GM18519 (cell line): Measurements from ENCODE around the gene DBH.

Experiments
- ATAC-seq: cut with Tn5 transposase; IDR thresholded peaks from one replicate; pipeline ENCODE4 v1.9.1; 2021; ENCODE audit warnings: mild to moderate bottlenecking, moderate library complexity; ENCODE audit not compliant: unreplicated experiment, low FRiP score

The DBH gene

DNA sequence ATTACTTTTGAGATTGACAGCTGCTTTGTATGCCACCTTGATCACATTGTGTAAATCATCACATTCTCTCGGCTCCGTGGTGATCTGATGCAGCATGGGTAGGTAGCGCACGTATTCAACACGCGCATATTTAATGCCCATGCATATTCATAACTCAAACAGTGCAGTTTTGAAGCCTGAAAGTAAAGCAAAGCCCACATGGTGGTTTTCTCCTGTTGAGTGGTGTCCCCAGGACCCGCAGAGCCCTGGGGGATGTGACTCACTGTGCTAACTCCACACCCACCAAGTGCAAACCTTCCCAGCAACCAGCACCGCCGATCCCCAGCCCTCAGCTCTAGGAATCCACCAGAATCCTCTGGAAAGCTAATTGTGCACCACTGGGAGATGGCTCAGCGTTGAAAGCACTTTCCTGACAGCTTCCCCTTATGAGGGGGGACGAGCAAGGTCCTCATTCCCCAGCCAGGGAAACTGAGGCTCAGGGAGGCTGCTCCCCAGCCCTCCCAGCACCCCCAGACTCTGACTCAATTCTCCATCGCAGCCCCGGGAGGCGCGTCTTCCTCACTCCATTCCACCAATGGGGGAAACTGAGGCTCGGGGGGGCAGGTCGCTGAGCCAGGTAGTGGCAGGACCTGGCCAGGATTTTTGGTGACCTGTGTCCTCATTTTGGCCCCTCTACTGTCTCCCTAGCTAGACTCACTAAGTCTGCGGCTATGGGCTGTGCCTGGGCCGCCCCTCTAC, 55.6 kb downstream of the DBH start:
- ATAC-seq: no peak

DNA sequence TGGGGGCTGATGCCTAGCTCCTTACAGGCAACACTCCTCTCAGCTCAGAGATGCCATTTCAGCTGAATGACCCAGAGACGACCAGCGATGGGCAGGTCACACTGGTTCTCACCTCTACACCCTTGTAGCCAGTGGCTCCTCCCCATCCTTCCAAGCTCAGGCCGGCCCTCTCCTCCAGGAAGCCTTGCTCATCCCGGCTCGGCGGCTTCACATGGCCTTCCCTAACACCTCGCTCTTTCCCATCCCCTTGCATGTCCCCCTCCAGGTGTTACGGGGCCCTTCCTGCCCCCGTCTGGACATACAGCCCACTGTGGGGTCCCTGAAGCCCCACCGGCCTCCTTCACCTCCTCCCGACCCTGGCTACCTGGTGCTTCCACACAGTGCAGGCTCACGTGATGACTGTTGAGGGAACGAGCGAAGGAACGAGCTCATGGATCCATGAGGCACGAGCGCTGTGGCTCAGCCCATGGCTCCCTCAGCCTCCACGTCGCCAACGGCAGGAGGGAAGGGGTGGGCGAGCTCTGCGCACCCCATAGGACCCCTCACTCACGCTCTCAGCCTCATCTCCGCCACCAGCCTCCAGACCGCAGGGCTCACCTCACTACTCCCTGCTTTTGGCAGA, 56.3 kb downstream of the DBH start:
- no peak for ATAC-seq

DNA sequence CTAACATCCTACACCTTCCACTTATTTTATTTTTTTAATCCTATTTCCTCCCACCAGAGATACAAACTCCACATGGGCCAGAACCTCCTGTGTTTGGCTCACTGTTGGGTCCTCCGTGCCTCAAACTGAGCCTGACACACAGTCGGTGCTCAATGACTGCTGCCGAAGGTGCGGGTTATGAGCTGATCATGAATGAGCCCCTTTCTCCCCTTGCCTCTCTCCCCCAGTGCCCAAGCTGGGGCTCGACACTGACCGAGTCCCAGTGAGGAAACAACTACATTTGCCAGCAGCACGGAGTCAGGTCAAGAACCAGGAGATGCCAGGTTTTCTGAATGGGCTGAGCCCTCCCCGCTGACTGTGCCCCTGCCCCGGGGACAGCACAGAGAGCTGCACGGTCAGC, 57.0 kb downstream of the DBH start:
- ATAC-seq: no peak

DNA sequence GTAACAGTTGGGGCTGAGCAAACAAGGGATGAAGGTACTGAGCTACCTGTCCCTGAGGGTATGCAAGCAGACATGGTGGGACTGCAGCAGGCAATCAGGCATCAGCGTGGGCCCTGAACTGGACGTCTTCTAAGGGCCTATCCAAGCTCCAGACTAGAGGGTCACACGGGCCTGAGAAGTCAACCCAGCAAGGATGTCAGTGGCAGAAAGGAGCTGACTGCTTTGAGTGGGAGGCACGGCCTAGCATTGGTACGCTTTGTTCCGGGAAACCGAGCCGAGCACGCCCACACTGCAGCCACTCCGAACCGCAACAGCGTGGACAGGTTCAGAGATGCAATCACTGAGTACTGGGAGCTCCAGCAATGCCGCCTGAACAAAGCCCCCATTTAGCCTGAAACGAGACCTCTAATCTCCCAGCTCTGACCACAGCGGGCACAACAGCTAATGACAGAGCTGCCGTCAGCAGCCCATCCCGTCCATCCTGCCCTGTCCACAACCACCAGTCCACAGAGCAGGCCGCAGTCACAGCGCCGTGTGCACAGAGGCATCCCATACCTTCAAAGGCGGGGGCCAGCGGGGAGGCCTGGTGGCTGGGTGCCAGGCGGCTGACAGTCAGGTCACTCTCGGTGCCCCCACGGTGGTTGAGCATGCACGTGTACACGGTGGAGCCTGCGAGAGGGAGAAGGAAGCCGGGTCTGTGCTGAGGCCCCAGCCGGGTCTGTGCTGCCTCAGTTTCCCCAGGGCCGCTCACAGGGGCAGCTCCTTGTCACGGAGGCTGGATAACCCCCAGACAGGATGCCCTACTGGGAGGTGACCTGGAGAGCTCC, 57.8 kb downstream of the DBH start:
- ATAC-seq: no peak

DNA sequence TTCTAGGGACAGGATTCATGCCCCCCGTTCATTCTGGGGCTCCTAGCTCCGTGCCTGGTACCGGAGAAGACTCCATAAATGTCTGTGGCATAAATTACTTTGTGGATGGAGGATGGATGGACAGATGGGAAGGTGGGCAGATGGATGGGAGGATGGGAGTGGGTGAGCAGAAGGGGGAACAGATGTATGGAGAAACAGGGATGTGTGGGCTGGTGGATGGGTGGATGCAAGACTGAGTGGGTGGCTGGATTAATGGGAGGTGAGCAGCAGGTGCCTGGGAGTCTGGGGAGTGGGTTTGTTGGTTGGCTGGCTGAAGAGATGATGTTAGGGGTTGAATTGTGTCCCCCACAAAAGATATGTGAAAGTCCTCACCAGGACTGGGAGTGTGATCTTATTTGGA, 58.5 kb downstream of the DBH start:
- no peak for ATAC-seq

DNA sequence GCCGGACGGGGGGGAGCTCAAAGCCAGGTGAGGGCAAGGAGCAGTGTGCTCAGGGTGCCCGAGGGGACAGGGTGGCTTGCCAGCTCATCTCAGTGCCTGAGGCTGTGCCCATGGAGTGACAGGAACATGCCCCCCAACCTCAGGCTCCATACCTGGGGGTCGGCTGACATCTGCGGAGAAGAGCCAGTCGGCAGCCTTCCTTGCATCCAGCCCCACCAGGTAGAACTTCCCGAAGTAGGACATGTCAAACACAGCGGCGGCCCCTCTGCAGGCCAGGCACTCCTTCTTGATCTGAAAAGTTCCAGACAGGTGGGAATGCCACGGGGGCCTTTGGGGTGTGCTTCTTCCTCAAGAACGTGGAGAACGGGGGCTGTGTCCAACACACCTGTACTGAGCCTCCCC, 59.9 kb downstream of the DBH start:
- ATAC-seq: no peak

DNA sequence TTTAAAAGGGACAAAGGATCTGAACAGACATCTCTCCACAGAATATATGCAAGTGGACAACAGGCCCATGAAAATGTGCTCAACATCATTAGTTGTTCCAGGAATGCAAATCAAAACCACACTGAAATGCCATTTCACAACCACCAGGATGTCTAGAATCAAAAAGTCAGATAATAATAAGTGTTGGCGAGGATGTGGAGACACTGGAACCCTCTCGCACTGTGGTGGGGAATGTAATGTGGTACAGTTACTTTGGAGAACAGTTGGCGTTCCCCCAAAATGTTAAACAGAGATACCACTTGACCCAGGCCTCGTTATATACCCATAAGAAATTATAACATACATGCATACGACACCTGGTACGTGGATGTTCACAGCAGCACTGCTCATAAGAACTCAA, 63.4 kb downstream of the DBH start:
- no peak for ATAC-seq

DNA sequence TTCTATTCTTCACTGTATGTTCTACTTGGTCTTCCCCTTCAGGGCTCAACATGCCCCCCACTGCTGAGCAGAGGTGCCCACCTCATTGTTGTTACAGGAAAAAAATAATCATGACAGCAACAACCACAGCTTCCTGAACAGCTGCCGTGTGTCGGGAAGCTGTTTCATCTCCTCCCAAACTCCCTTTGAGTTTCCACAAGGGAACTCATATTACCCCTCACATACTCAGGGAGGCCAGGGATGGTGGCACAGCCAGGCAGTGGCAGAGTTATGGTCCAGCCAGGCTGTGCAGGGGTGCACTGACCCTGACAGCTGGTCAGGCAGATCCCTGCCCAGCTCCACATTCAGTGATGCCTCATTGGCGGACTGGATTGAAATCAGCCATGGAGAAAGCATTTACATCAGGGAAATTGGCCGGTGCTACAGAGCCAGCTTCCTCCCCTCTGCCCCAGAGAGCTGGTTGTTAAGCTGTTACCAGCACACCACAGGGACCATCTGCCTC, 64.7 kb downstream of the DBH start:
- ATAC-seq: no peak

DNA sequence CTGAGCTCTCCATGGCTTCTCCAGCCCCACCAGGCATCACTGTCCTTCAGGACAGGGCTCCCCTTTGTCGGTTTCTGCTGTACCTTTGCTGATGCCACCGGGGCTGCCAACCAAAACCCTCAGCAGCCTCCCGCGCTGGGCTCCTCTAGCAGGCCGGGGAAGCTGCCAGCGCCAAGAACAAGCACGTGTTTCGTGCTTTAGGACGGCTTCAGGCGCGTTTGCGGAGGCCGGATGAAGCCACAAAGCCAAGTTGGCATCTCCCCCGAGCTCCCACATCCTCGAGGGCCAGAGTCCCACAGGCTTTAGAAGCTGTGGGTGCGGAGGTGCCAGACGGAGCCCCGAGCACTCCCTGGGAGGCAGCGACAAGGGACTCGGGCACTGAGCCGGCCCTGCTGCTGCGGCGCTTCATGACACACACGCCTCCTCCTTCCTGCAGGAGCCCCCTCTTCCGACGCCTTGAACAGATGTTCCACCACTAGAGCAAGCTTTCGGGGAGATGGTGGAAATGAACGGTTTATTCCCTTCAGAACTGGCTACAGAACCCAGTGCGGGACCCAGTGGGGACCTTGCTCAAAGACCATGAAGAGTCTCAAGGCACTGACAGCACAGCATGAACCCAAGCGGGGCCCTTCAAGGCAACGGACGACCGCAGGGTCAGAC, 65.3 kb downstream of the DBH start:
- ATAC-seq: no peak

DNA sequence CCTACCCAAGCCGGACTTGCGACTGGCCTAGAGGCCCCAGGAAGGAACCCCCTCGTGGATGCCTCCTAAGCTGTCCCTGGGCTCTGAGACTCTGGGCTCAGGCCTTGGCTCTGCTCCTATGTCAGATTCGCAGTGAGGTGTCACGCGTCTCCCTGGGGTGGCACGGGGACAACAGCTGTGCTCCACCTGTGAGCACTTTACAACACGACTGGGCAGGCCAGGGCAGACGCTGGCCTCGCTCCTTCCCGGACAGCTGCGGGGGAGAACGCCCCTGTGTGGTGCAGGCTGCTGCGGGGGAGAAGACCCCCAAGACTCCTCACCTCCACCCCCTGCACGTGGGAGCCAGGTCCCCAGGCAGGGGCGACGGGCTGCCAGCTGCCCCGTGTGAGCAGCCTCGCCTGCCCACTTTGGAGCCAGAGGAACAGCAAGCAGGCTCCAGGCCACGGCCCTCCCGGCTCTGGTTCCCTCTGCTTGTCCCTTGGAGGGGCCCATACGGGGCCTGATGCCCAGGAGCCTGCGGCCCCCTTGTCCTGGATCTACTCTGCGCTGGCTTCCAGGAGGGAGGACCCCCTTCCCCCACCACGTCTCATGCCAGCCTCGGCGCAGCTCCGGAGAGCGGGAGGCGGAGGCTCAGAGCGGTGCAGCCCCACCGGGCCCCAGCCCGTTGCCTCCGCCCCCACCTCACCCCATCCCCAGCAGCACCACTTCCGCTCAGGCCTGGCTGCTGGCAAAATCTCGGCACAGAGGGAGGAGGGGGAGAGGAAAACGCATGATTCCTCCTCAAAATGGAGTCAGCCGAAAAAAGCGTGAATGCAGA, 66.0 kb downstream of the DBH start:
- ATAC-seq: no peak

DNA sequence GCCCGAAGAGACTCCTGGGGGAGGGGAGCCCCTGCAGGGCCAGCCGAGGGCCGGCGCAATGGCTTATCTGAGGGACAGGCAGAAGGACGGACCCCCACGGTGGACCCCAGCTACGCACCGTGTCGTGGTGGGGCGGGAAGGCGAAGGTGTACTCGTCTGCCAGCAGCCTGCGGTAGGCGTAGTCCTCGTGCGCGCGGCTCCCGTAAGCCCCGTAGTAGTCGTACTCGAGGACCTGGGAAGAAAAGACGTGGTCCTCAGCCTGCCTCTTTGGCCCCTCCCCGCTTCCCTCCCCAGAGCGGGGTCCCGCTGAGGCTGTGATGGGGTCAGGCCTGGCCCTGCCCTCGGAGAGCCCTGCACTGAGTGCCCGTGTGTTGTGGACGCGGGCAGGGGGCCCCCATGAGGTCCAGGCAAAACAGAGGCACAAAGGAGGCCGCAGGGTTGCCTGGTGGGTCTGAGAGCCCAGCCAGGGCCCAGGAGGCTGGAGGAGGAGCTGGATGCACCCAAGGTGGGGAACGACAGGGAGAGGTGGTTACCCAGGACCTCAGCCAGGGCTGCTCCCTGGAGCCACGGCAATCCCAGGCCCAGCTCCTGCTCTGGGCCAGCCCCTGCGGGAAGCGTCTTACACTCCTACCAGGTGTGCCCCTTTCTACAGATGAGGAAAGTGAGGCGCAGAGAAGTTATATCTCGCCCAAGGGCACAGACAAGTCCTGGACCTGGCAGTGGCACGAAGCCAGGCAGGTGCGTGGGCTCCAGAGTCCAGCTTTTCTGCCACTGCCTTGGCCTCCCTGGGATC, 66.8 kb downstream of the DBH start:
- no peak for ATAC-seq

DNA sequence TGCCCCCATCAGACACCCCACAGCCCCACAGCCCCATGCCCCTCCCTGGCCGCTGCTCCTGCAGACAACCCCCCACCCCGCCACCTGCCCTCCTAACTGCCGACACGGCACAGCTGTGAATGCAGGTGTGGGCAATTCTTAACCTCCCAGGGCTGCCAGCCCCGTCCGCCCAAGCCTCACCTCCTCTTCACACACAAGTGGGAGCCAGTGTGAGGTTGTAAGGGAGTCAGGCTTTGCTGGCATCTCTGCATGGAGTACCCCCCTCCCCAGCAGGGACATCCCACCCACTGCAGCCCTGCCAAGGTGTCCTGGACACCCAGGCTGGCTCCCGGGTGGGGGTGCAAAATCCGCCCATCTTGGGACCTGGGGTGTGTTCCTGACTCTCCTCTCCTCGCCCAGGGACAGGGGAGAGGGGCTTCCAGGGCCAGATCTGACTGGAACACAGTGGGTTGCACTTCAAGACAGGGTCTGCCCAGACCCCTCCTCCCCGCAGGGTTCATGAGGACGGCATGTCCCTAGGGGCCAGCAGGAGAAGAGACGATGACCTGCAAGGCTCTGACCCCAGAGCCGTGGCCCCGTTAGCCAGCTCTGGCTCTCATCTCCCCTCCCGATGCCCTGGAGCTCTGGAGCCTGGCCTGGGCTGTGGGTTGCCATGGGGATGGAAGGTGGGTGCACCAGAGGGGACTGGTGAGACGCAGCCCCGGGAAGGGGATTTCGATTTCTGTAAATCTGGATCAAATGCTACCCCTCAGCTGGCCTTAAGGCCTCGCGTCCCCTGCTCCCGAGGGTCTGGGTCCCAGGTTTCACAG, 67.6 kb downstream of the DBH start:
- ATAC-seq: no peak

DNA sequence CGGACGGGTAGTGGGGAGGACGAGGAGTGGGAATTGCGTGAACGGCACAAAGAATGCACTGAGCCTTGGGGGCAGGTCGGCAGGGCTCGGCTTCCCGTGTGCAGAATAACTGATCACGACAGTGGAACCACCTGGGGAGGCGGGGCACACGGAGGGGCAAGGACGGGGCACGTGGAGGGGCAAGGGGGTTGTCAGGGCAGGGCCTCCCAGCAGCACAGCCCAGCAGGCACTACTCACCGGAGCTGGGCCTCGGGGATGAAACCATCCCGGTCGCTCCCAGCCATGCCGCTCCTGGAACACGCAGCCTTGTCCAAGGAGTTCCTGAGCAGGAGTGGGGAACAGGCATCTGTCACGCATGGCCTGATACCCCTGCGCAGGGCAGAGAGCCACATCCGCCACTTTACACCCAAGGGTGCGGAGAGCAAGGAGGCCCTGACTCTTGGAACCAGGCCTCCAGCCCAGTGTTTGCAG, 68.6 kb downstream of the DBH start:
- ATAC-seq: no peak

DNA sequence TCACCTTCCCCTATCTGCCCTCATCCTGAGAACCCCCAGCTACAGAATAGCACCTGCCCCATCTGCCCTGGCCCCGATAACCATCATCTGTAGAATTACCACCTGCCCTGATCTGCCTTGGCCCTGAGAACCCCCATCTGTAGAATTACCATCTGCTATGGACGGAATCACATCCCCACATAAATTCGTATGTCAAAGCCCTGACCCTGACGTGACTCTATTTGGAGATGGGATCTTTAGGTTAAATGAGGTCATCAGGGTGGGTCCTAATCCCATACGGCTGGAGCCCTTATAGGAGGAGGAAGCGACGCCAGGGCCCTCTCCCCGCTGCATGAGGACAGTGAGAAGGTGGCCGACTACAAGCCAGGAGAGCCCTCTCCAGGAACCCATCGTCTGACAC, 69.4 kb downstream of the DBH start:
- no peak for ATAC-seq

DNA sequence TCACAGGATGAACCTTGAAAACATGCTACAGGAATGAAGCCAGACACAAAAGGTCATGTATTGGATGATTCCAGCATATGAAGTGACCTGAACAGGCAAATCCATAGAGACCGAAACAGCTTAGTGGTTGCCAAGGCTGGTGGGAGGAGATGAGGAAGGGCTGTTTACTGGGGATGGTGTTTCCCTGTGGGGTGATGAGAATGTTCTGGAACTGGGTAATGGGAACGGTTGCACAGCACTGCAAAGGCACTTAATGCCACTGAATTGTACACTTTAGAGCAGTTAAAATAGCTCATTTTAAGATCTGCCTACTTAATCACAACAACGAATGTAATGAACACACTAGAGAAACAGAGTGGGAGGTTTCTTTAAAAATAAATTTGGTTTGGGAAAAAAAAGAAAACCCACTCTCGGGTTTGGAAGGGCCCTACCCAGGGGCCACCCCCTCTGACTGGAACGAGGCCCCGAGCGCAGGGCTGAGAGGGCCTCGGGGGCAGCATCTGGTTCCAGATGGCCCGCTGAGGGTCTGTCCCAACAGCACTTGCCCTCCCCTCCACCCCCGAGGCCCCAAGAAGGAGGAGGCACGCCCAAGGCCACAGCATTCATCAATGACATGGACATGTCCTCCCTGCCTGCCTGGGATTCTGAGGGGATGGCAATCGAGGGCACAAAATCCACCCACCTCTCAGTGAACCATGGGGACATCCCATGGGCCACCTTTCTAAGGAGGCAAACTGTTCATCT, 70.3 kb downstream of the DBH start:
- ATAC-seq: no peak

DNA sequence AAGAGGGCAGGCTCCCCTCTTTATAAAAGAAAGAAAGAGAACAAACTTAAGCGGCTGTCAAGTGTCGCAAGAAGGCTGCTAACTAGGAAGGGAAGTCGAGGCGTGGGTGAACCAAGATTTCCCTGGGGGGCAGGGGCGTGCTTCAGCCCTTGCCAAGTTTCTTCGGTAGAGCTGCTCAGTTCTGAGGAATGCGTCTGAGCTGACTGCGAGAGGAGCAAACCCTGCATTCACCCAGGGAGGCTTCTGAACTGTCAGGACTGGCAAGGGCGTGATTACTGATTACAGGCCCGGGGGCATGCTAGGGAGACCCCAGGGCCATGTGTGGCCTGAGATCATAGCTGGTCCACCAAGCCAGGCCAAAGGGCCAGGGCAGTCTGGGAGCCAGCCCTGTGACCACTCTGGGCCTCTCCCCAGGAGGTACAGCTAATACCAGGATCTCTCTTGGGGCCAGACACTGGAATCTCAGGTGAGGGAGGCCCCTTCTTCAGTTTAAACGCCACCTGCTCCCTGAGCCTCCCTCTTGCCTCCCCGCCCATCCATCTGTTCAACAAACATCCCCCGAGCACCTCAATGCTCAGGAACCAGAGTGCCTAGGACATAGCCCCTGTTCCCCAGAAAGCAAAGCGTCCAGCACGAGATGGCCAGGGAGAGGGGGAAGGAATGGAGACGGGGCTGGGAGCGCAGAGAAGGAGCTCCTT, 71.1 kb downstream of the DBH start:
- ATAC-seq: no peak

DNA sequence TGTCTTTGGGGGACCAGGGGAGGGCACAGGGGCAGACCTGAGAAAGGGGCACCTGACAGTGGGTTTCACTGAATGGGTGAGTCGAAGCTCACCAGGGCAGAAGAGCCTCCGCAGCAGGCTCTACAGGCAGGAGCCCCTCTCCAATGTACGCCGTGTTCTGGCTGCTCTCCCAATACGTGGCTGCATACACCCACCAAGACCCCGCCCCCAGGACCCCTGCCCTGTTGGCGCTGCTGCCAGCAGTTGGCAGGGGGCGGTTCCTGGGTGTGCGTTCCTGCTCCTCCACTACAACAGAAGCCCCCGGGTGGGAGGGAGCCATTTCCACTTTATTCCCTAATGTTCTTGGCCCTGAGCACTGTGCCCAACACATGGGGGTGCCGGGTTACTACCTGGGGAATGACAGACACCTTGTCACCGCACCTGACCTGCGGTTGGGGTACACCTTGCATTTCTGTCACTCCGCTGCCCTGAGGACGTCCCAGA, 71.6 kb downstream of the DBH start:
- ATAC-seq: no peak
